Measurements from ENCODE around the gene CNIH2.
A peak's percentile ranks its signal among the peaks of the same experiment; 100 is the strongest.

Gene CNIH2

DNA sequence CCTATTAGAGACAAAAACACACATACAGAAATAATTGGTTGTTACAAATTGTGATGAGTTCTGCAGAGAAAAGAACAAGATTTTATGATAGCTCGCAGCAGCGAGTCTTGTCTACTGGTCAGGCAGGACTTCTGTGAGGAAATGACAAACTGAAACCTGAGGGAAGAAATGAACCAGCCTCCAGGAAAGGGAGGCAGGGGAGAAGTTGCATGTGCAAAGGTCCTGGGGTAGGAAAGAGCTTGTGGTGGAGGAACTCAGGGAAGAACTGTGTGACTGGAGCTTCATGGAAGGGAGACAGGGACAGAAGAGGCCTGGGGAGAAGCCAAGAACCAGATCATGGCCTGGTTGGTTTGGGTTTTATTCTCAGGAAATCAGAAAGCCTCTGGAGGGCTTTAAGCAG is 18.8 kb upstream of the CNIH2 start:
- no peak for DNase-seq (ENCODE audit: low read depth in 2 of 3, low spot score in 1 of 3)

DNA sequence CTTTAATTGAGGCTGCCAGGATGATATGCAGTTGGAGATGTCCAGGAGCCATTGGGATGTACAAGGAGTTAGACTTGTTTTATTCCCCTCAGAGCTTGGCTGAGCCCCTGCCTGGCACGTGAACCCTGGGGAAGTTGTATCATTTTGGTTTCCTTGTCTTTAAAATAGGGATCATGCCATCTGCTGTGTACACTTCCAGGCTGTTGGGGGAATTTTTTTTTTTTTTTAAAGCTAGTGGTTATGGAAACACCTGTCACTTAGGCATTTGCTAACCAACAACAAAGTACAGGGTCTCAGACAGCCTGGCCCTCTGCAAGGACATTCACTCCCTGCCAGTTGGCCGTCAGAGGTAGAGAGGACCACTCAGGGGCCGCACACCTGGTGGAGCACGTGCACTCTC is 18.0 kb upstream of the CNIH2 start:
- no peak for DNase-seq (ENCODE audit: low read depth in 2 of 3, low spot score in 1 of 3)

DNA sequence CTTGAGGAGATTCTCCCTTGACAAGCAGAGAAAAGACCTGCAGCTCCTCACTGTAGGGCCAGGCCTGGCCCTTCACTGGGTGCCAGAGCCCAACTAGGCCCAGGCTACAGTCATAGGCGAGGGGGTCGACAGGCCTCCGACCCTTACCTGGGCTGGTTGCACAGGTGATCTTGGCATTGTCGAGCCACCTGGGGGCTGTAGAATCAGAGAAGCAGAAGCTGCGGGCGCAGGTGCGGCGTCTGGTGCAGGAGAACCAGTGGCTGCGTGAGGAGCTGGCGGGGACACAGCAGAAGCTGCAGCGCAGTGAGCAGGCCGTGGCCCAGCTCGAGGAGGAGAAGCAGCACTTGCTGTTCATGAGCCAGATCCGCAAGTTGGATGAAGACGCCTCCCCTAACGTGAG is 16.4 kb upstream of the CNIH2 start:
- DNase-seq (ENCODE audit: low read depth in 2 of 3, low spot score in 1 of 3): no peak

GRCh38 chr11:66262191-66262590 is 15.8 kb upstream of the CNIH2 start:
- DNase-seq (ENCODE audit: low read depth in 2 of 3, low spot score in 1 of 3): no peak

DNA sequence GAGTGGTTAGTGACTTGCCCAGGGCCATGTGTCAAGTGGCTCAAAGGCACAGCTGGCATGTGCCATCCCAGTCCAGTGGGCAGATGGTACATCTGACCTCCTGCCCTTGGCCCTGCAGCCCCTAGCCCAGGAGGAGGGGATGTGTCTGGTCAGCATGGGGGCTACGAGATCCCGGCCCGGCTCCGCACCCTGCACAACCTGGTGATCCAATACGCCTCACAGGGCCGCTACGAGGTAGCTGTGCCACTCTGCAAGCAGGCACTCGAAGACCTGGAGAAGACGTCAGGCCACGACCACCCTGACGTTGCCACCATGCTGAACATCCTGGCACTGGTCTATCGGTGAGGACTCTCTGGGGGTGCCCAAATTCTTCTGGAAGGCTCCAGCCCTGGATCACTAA is 15.3 kb upstream of the CNIH2 start:
- no peak for DNase-seq (ENCODE audit: low read depth in 2 of 3, low spot score in 1 of 3)

GRCh38 chr11:66263231-66263630 is 14.7 kb upstream of the CNIH2 start:
- DNase-seq (ENCODE audit: low read depth in 2 of 3, low spot score in 1 of 3): no peak

DNA sequence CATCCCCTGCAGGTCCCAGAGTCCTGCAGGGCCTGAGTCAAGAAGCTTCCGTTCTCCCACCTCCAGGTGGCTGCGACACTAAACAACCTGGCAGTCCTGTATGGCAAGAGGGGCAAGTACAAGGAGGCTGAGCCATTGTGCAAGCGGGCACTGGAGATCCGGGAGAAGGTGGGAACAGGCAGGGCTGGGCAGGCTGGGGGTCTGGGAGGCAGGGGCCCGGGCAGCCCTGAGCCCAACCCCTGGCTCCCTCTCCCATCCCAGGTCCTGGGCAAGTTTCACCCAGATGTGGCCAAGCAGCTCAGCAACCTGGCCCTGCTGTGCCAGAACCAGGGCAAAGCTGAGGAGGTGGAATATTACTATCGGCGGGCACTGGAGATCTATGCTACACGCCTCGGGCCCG is 14.2 kb upstream of the CNIH2 start:
- DNase-seq (ENCODE audit: low read depth in 2 of 3, low spot score in 1 of 3): no peak

DNA sequence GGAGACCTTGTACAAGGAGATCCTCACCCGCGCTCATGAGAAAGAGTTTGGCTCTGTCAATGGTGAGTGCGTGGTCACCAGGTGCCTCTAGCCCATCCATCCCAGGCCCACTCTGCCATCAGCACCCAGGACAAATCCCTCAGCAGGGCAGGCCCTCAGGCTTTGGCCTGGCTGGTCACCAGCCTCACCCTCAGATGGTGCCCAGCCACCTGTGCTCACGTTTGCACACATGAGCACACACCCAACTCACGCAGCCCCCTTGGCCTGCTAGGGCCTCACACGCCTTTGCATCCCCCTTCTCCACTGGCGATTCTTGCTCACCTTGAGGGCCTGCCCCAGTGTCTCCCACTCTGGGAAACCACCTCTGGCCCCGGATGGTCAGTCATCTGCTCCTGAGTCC is 13.6 kb upstream of the CNIH2 start:
- DNase-seq (ENCODE audit: low read depth in 2 of 3, low spot score in 1 of 3): no peak

- DNase-seq (ENCODE audit: low read depth in 2 of 3, low spot score in 1 of 3): peak in 2 of 3 donors; percentile 29 to 46
Measured at GRCh38 chr11:66264914-66265313, 13.1 kb upstream of the CNIH2 start.

GRCh38 chr11:66265531-66266377 is 12.2 kb upstream of the CNIH2 start:
- DNase-seq (ENCODE audit: low read depth in 2 of 3, low spot score in 1 of 3): no peak

- DNase-seq (ENCODE audit: low read depth in 2 of 3, low spot score in 1 of 3): no peak
Measured at GRCh38 chr11:66266378-66267038, 11.5 kb upstream of the CNIH2 start.

GRCh38 chr11:66267039-66267378 is 11.0 kb upstream of the CNIH2 start:
- DNase-seq (ENCODE audit: low read depth in 2 of 3, low spot score in 1 of 3): no peak

- peak; percentile 82 to 86 (median 83) for DNase-seq (ENCODE audit: low read depth in 2 of 3, low spot score in 1 of 3)
Measured at GRCh38 chr11:66267379-66268243, 10.4 kb upstream of the CNIH2 start.

DNA sequence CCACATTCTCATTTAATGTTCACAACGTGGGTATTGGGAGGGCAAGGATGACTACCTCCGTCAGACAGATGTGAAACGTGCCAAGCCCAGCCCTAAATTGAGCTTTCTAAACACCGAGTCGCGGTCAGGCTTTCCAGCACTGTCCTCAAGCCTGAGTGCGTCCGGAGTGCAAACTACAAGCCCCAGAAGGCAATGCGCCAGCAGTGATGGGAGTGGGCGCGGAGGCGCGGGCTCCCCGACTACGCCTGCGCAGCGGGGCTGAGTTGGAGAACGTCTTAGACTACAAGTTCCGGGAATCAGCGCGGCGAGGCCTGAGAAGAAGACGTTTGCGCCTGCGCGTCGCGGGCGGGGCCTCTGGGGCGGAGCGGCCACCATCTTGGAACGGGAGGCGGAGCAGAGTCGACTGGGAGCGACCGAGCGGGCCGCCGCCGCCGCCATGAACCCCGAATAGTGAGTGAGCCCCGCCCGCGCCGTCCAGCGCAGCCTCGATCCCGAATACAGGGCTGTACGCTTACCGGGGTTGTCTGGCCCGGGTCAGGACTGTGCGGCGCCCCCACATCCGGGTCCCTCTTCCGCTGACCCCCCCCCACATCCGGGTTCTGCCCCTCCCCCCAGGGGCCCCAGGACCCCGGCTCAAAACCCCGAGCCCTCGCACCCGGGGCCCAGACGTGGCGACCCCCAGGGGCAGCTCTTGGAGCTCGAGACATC is 9.6 kb upstream of the CNIH2 start, which contains the start of gene RAB1B:
Gene RAB1B, plus strand, starts transcription at position 396 of the 708 bp plus-strand sequence. Its CDS starts 41 bp downstream, at position 437.
- DNase-seq (ENCODE audit: low read depth in 2 of 3, low spot score in 1 of 3): peak; percentile 98 to 100 (median 100)

- DNase-seq (ENCODE audit: low read depth in 2 of 3, low spot score in 1 of 3): no peak
Measured at GRCh38 chr11:66268952-66269905, 8.7 kb upstream of the CNIH2 start.

DNA sequence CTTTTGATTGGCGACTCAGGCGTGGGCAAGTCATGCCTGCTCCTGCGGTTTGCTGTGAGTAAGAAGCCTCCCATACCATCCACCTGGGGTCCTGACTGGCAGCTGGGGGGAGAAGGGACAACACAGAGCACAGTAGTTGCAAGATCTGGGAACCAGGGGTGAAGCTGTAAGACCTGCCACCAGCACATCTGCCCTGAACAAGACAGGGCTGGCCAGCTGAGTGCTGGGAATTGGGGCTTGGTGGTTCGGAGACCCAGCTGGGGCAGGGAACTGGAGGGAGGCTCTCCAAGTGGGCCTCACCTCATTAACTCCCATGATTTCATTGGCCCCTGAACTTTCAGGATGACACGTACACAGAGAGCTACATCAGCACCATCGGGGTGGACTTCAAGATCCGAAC is 6.2 kb upstream of the CNIH2 start:
- DNase-seq (ENCODE audit: low read depth in 2 of 3, low spot score in 1 of 3): no peak

GRCh38 chr11:66272596-66272995 is 5.4 kb upstream of the CNIH2 start:
- DNase-seq (ENCODE audit: low read depth in 2 of 3, low spot score in 1 of 3): no peak

DNA sequence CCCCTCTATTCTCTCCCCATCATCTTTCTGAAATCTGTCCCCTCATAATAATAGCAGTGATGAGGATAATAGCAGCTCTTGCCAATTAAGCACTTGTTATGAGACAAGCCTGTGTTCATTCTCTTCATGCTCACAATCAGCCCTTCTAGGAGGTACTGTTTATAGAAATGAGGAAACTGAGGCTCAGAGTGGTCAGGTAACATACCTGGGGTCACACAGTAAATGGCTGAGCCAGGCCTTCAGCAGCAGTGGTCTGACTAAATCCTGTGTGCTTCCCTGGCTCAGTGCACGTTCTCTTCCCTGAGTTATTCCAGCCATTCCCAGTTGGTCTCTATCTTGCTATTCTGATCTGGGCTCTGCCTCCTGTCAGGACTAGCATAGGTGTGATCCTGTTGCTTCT is 3.8 kb upstream of the CNIH2 start:
- no peak for DNase-seq (ENCODE audit: low read depth in 2 of 3, low spot score in 1 of 3)

GRCh38 chr11:66275396-66275795 is 2.6 kb upstream of the CNIH2 start:
- DNase-seq (ENCODE audit: low read depth in 2 of 3, low spot score in 1 of 3): no peak
